Retinal pigment epithelial cell (primary cell): ENCODE data around the gene ARTN.

Experiments used
- DNase-seq: peaks from one replicate; pipeline ENCODE4 v3.0.0-alpha.2; 2010; ENCODE audit warnings: low read depth
- H3K4me3 ChIP-seq: 2 replicates; pipeline ENCODE4 v1.5.1; 2011; ENCODE audit warnings: mild to moderate bottlenecking, low read length, control low read depth, moderate library complexity
- TF ChIP-seq, protein P1 (sequence below): conservative IDR thresholded peaks from 2 replicates; pipeline ENCODE4 v1.5.1; 2011; ENCODE audit warnings: low read depth, low read length, control low read depth, inconsistent platforms

Gene ARTN

DNA sequence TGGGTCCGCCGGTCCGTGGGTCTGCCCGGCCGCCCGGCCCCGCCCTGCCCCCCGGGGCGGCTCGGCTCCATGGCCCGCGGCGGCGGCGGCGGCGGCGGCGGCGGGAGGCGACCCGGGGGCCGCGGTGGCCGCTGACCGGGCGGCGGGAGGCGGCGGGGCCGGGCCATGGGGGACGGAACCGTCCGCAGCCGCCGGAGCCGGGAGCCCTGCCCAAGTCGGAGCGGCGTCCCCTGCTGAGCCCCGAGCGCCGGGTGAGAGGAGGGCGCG is 45.6 kb downstream of the ARTN start:
- peak overlapping the region; percentile 54 for H3K4me3 ChIP-seq

DNA sequence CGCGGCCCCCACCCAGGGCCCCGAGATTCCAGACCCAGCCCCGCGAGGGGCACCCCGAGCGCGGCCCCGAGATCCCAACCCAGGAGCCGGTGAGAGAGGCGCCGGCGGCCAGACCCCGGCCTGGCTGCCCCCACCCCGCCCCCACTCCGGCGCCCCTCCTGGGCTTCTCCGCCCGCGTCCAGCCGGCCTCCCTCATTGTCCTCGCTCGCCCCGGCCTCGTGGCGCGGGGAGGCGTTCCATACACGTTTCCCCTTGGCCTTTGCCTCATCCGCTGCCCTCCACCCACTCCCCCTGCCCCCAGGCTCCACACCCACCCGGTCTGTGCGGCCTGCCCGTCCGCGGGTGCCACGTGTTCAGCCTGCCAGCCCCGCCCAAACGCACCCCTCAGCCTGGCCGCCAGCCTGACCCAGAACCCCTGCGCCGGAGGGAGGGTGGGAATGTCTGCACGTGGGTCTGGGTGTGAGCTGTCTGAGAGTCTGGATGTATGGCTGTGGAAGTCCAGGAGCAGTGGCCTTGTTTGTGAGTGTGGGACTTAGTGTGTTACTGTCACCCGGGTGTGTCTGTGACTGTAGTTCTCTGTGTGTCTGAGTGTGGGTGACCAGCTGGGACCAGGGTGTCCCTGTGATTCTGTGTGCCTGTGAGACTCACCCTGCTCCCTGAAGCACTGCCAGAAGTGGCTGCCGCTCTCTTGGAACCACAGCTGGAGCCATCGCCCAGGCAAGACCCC is 46.1 kb downstream of the ARTN start:
- TF ChIP-seq, protein P1, sequence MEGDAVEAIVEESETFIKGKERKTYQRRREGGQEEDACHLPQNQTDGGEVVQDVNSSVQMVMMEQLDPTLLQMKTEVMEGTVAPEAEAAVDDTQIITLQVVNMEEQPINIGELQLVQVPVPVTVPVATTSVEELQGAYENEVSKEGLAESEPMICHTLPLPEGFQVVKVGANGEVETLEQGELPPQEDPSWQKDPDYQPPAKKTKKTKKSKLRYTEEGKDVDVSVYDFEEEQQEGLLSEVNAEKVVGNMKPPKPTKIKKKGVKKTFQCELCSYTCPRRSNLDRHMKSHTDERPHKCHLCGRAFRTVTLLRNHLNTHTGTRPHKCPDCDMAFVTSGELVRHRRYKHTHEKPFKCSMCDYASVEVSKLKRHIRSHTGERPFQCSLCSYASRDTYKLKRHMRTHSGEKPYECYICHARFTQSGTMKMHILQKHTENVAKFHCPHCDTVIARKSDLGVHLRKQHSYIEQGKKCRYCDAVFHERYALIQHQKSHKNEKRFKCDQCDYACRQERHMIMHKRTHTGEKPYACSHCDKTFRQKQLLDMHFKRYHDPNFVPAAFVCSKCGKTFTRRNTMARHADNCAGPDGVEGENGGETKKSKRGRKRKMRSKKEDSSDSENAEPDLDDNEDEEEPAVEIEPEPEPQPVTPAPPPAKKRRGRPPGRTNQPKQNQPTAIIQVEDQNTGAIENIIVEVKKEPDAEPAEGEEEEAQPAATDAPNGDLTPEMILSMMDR = no peak
- no peak for DNase-seq
- peak overlapping the region; percentile 54 for H3K4me3 ChIP-seq

More for the DNA sequence above, 45.6 kb downstream of the ARTN start:
- no peak for DNase-seq
- TF ChIP-seq, protein P1 = no peak

DNA sequence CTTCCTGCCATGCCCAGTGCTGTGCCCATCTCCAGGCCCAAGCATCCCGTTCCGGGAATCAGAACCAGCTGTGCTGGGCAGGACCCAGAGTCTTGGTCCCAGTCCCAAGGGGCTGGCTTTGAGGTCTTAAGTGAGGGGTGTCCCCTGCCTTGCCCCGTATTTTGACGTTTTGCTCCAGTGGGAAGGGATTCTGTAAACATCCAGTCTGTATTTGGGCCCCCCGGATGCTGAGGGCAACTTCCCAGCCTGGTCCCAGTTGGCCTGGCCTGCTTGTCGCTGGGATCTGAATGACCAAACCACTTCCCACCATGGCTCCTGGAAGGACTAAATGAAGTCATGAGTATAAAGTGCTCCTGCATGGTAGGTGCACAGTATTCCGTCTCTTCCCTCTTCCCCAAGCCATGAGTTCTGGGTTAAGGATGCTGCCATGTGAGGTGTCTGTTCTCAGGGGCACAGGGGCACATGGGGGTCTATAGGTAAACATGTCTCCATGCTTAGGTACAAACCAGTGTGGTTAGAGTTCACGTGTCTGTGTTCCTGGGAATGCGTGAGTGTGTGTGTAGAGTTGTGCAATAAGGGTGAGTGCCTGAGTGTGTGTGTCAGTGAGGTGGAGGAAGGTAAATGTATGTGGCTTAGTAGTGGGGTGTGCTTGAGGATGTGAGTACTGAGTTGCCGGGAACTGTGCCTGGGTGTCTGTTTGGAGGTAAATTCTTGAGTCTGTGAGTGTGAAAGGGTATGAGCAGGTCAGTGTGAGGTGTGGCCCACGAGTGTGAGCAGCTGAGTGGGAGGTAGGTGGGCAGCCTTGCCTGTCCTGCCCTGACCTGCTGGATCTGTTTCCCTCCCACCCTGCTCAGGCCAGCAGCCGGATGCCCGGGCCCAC is 46.9 kb downstream of the ARTN start:
- H3K4me3 ChIP-seq = peak overlapping the region; percentile 54
- TF ChIP-seq, protein P1 = no peak
- DNase-seq = no peak

DNA sequence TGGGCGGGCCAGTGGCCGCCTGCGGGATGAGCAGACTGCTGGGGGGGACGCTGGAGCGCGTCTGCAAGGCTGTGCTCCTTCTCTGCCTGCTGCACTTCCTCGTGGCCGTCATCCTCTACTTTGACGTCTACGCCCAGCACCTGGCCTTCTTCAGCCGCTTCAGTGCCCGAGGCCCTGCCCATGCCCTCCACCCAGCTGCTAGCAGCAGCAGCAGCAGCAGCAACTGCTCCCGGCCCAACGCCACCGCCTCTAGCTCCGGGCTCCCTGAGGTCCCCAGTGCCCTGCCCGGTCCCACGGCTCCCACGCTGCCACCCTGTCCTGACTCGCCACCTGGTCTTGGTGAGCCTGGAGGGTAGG is 47.5 kb downstream of the ARTN start:
- no peak for DNase-seq
- TF ChIP-seq, protein P1 = no peak
- no peak overlapping the region for H3K4me3 ChIP-seq

DNA sequence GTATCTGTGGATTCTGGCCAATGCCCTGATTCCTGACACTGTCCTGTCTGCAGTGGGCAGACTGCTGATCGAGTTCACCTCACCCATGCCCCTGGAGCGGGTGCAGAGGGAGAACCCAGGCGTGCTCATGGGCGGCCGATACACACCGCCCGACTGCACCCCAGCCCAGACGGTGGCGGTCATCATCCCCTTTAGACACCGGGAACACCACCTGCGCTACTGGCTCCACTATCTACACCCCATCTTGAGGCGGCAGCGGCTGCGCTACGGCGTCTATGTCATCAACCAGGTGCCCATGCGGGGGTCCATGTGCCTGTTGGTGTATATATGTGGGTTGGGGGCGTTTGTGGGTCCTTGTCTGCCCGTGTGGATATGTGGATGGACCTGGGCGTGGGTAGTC is 48.0 kb downstream of the ARTN start:
- TF ChIP-seq, protein P1 = no peak
- no peak for DNase-seq
- no peak overlapping the region for H3K4me3 ChIP-seq

DNA sequence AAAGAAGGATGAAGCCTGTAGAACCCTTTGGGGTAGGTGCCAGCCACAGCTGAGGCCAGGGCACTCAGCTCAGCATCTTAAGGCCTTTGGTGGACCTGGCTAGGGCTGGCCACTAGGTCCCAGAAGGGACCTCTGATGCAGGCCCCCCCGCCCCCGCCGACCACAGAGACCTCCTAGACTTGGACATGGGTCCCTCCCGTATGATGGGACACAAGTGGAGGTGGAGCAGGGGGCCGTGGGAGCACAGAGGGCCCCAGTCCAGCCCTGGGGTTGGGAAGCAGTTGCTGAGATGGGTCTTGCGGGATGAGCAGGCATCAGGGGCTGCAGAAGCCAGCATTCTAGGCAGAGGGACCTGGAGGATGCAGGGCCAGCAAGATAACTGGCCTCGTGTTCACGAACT is 48.6 kb downstream of the ARTN start:
- no peak for DNase-seq
- TF ChIP-seq, protein P1 = no peak
- no peak overlapping the region for H3K4me3 ChIP-seq

DNA sequence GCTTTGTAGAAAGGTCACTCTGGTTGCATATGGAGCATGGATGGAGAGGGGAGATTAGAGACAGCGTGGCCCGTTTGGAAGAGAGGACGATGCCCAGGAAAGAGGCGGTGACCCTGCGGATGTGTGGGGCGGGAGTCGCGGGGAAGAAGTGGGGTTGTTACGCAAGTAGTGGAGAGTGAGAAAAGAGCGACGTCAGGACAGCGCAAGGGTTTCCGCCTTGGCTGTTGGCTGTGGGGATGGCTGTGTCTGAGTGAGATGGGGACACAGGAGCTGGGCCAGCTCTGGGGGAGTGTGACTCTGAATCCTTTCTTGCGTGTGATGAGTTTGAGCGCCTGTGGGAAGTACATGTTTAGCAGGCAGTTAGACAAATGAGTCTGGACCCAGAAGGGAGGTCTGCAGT is 49.2 kb downstream of the ARTN start:
- DNase-seq = no peak
- H3K4me3 ChIP-seq = no peak overlapping the region
- TF ChIP-seq, protein P1 = no peak
